K562 (cell line): ENCODE data around the gene ZNF346. TPM values are rescaled to one million over a fixed set of nuclear protein-coding genes. Genes with fewer than 3 reads are reported as not detected.

Source experiments
- BRD9 ChIP-seq: fragments of 450-650 bp; IDR thresholded peaks from 2 replicates; pipeline ENCODE4 v1.6.1; 2018; ENCODE audit warnings: low read depth; ENCODE audit not compliant: partially characterized antibody
- CBFA2T2 ChIP-seq: fragments of 450-650 bp; conservative IDR thresholded peaks from 2 replicates; pipeline ENCODE4 v1.6.1; 2017; ENCODE audit warnings: mild to moderate bottlenecking
- CCNT2 ChIP-seq: IDR thresholded peaks from 2 replicates; pipeline ENCODE4 v1.6.1; 2011; ENCODE audit warnings: borderline replicate concordance, low read depth, mild to moderate bottlenecking, moderate library complexity, mixed read lengths, low read length; ENCODE audit not compliant: insufficient read length; ENCODE audit errors: extremely low read depth
- CHD2 ChIP-seq: IDR thresholded peaks from 2 replicates; pipeline ENCODE4 v1.6.1; 2011; ENCODE audit warnings: low read depth, low read length
- FOXP1 ChIP-seq: sonication (generic); formaldehyde crosslinking; IDR thresholded peaks from 2 replicates; pipeline ENCODE4 v1.8.0; 2022; ENCODE audit warnings: mild to moderate bottlenecking, missing genetic modification reagents
- GABPB1 ChIP-seq: sonication (generic); formaldehyde crosslinking; IDR thresholded peaks from 2 replicates; pipeline ENCODE4 v1.8.0; 2022; ENCODE audit warnings: mild to moderate bottlenecking, missing genetic modification reagents
- MCM7 ChIP-seq, 2 experiments: fragments of 450-650 bp; IDR thresholded peaks; 2 replicates each; pipeline ENCODE4 v1.6.1; 2016 to 2018
- MNT ChIP-seq, 2 experiments: fragments of 450-650 bp; conservative IDR thresholded peaks; 2 replicates each; pipeline ENCODE4 v1.6.1; 2017; ENCODE audit warnings: mild to moderate bottlenecking in 2 of 2, moderate library complexity in 2 of 2
- MXD1 ChIP-seq: fragments of 250-450 bp; sonication (Bioruptor Pico); IDR thresholded peaks from 2 replicates; pipeline ENCODE4 v1.8.0; 2021; ENCODE audit warnings: borderline replicate concordance, mild to moderate bottlenecking, moderate library complexity; ENCODE audit not compliant: poor library complexity, severe bottlenecking
- NR3C1 ChIP-seq: sonication (generic); formaldehyde crosslinking; IDR thresholded peaks from 2 replicates; pipeline ENCODE4 v1.8.1; 2022; ENCODE audit warnings: missing genetic modification reagents
- SNIP1 ChIP-seq: fragments of 450-650 bp; IDR thresholded peaks from 2 replicates; pipeline ENCODE4 v1.7.1; 2017; ENCODE audit warnings: low read depth, mild to moderate bottlenecking
- TEAD4 ChIP-seq, 2 experiments: sonication (generic) in 1 of 2; formaldehyde crosslinking in 1 of 2; IDR thresholded peaks; 2 replicates each; pipeline versions ENCODE4 v1.6.1 to v1.8.0; 2012 to 2022; ENCODE audit warnings: borderline replicate concordance in 1 of 2, inconsistent platforms in 1 of 2, low read length in 1 of 2, mild to moderate bottlenecking in 1 of 2, missing genetic modification reagents in 1 of 2
- ZBTB33 ChIP-seq: sonication (generic); formaldehyde crosslinking; IDR thresholded peaks from 2 replicates; pipeline ENCODE4 v1.8.1; 2023; ENCODE audit warnings: mild to moderate bottlenecking, missing genetic modification reagents
- ZBTB34 ChIP-seq: fragments of 250-450 bp; sonication (Bioruptor Pico); IDR thresholded peaks from 2 replicates; pipeline ENCODE4 v1.8.0; 2021; ENCODE audit warnings: mild to moderate bottlenecking, moderate library complexity
- ZBTB49 ChIP-seq: sonication (generic); formaldehyde crosslinking; IDR thresholded peaks from 2 replicates; pipeline ENCODE4 v1.8.0; 2022; ENCODE audit warnings: missing genetic modification reagents, mild to moderate bottlenecking, borderline replicate concordance
- ZNF511 ChIP-seq: sonication (generic); formaldehyde crosslinking; IDR thresholded peaks from 2 replicates; pipeline ENCODE4 v1.8.0; 2022; ENCODE audit warnings: mild to moderate bottlenecking, missing genetic modification reagents
- ZNF717 ChIP-seq: fragments of 250-450 bp; sonication (Bioruptor Pico); IDR thresholded peaks from 2 replicates; pipeline ENCODE4 v1.5.0; 2021
- ZNF76 ChIP-seq: fragments of 250-450 bp; sonication (Bioruptor Pico); IDR thresholded peaks from 2 replicates; pipeline ENCODE4 v1.4.0; 2020; ENCODE audit warnings: mild to moderate bottlenecking, moderate library complexity, borderline replicate concordance
- polyA plus RNA-seq, 8 experiments: library from polyadenylated mRNA; depleted of rRNA in 4 of 8; stranded (reverse) in 5 of 8; unstranded in 3 of 8; fragments of >200 nt; fragmentation: Nextera tagmentation in 2 of 8; fragmentation: Illumina TruSeq in 1 of 8; extraction: Ambion mirVana in 2 of 8; extraction: Trizol in 1 of 8; gene quantifications; 2 replicates each; pipeline versions ENCODE4 v1.2.1 to v1.2.3, GENCODE V29; 2011 to 2014; ENCODE audit warnings: inconsistent platforms in 1 of 8, missing spikeins in 1 of 8
- total RNA-seq, 7 experiments: library from RNA; depleted of rRNA in 6 of 7; stranded (reverse); fragments of >200 nt in 6 of 7; fragmentation: Illumina TruSeq in 2 of 7; extraction: Trizol in 2 of 7; gene quantifications; 2 replicates each; pipeline versions ENCODE4 v1.2.1 to v1.2.3, GENCODE V29; 2011 to 2021; ENCODE audit warnings: low replicate concordance in 1 of 7

The ZNF346 gene
- total and polyA plus RNA-seq, 9 of the 15 experiments (the other 6 are each of a cell fraction or from before 2014, with no cell fraction given) = 5.0 to 25.1 (median 20.1) TPM

GRCh38 chr5:177116631-177117373 is 94.3 kb downstream of the ZNF346 start (continued):
- TF ChIP-seq ZNF511 (CRISPR knock-in tag) (peak; percentile 100), TEAD4 (IDR thresholded peaks at IDR 0.05; ENCODE audit: low read length) (peak; percentile 88), TEAD4 (CRISPR knock-in tag; IDR thresholded peaks at IDR 0.05; ENCODE audit: borderline replicate concordance) (peak; percentile 99), MXD1 (CRISPR knock-in tag) (peak; percentile 52), FOXP1 (CRISPR knock-in tag) (peak; percentile 100), ZBTB33 (CRISPR knock-in tag) (peak; percentile 98), CCNT2 (peak; percentile 54), CBFA2T2 (peak; percentile 53), MCM7 (IDR thresholded peaks at IDR 0.05) (no peak), GABPB1 (peak; percentile 92), ZBTB49 (CRISPR knock-in tag) (peak; percentile 99), ZNF717 (CRISPR knock-in tag) (no peak), MNT (conservative IDR thresholded peaks at IDR 0.05) (peak; percentile 85 to 89), CHD2 (peak; percentile 74), SNIP1 (peak; percentile 77; the same call in 1 of the 2 replicates), BRD9 (peak; percentile 8), ZNF76 (CRISPR knock-in tag) (peak; percentile 39; the same call in 1 of the 2 replicates), NR3C1 (CRISPR knock-in tag) (peak; percentile 99), ZBTB34 (CRISPR knock-in tag) (no peak)
